Right renal pelvis (tissue), 4 donors: Measurements from ENCODE around the gene NFATC2. TPM values are rescaled to one million over a fixed set of nuclear protein-coding genes. Genes with fewer than 3 reads are reported as not detected.

ENCODE experiments used
- DNase-seq, 4 donors: peaks; one replicate each; pipeline ENCODE4 v3.0.0-alpha.2; 2013; ENCODE audit warnings: low read depth in 4 of 4, low spot score in 3 of 4, missing footprints in 1 of 4
- polyA plus RNA-seq, 4 donors: library from polyadenylated mRNA; unstranded; fragments of 120-200 nt; gene quantifications; one replicate each; pipeline ENCODE4 v1.2.1, GENCODE V29; 2013; ENCODE audit not compliant: insufficient read length in 4 of 4

NFATC2 gene
- polyA plus RNA-seq, 4 donors = 1.7 to 2.7 (median 1.7) TPM

- DNase-seq = no peak
Observed at GRCh38 chr20:51458751-51459439, 83.6 kb downstream of the NFATC2 start.

- DNase-seq = no peak
Observed at GRCh38 chr20:51457533-51457932, 85.0 kb downstream of the NFATC2 start.

GRCh38 chr20:51456511-51457509, 85.7 kb downstream of the NFATC2 start:
- peak in 3 of 4 donors; percentile 52 to 64 (median 59) for DNase-seq

GRCh38 chr20:51454250-51454865, 88.2 kb downstream of the NFATC2 start:
- no peak for DNase-seq

- DNase-seq = no peak
Observed at GRCh38 chr20:51452734-51453365, 89.7 kb downstream of the NFATC2 start.

GRCh38 chr20:51452091-51452613, 90.4 kb downstream of the NFATC2 start:
- DNase-seq = no peak

- no peak for DNase-seq
Observed at GRCh38 chr20:51451484-51451883, 91.0 kb downstream of the NFATC2 start.

- DNase-seq = no peak
Observed at GRCh38 chr20:51450984-51451383, 91.5 kb downstream of the NFATC2 start.

- no peak for DNase-seq
Observed at GRCh38 chr20:51450221-51450712, 92.3 kb downstream of the NFATC2 start.

- no peak for DNase-seq
Observed at GRCh38 chr20:51449498-51450220, 92.9 kb downstream of the NFATC2 start.

GRCh38 chr20:51447765-51448148, 94.8 kb downstream of the NFATC2 start:
- DNase-seq = no peak

GRCh38 chr20:51447097-51447764, 95.3 kb downstream of the NFATC2 start:
- peak in 1 of 4 donors; percentile 36 for DNase-seq

- DNase-seq = no peak
Observed at GRCh38 chr20:51446656-51447055, 95.9 kb downstream of the NFATC2 start.

GRCh38 chr20:51446230-51446629, 96.3 kb downstream of the NFATC2 start:
- no peak for DNase-seq

- DNase-seq = no peak
Observed at GRCh38 chr20:51445591-51445990, 96.9 kb downstream of the NFATC2 start.

- no peak for DNase-seq
Observed at GRCh38 chr20:51444922-51445438, 97.5 kb downstream of the NFATC2 start.

GRCh38 chr20:51444467-51444866, 98.1 kb downstream of the NFATC2 start:
- no peak for DNase-seq

GRCh38 chr20:51442602-51443001, 99.9 kb downstream of the NFATC2 start:
- DNase-seq = no peak

- DNase-seq = no peak
Observed at GRCh38 chr20:51440589-51440988, 101.9 kb downstream of the NFATC2 start.
